ENCODE measurements around the gene CLIC3.

Gene CLIC3

GRCh38 chr9:137030538-137031527 is 34.5 kb upstream of the CLIC3 start:
- DNase-seq (ENCODE audit: low read depth), result no peak

GRCh38 chr9:137030006-137030405 is 33.6 kb upstream of the CLIC3 start:
- DNase-seq (ENCODE audit: low read depth), result no peak

GRCh38 chr9:137029058-137029936 is 32.9 kb upstream of the CLIC3 start:
- DNase-seq (ENCODE audit: low read depth), result peak; percentile 50

GRCh38 chr9:137028263-137029057 is 32.1 kb upstream of the CLIC3 start:
- no peak for DNase-seq (ENCODE audit: low read depth)

- no peak for DNase-seq (ENCODE audit: low read depth)
Observed at GRCh38 chr9:137027369-137028262, 31.2 kb upstream of the CLIC3 start, which contains the start of gene ABCA2. TSS of gene ABCA2 (minus strand) at chr9:137028237. CDS start at chr9:137028140, 97 bp downstream.

- no peak for DNase-seq (ENCODE audit: low read depth)
Observed at GRCh38 chr9:137026828-137027227, 30.5 kb upstream of the CLIC3 start.

GRCh38 chr9:137026384-137026783 is 30.0 kb upstream of the CLIC3 start:
- no peak for DNase-seq (ENCODE audit: low read depth)

- no peak for DNase-seq (ENCODE audit: low read depth)
Observed at GRCh38 chr9:137025517-137025966, 29.2 kb upstream of the CLIC3 start.

GRCh38 chr9:137023583-137023991 is 27.2 kb upstream of the CLIC3 start:
- no peak for DNase-seq (ENCODE audit: low read depth)

GRCh38 chr9:137023157-137023556 is 26.8 kb upstream of the CLIC3 start:
- DNase-seq (ENCODE audit: low read depth), result no peak

GRCh38 chr9:137022662-137023008 is 26.3 kb upstream of the CLIC3 start:
- no peak for DNase-seq (ENCODE audit: low read depth)

GRCh38 chr9:137021979-137022661 is 25.8 kb upstream of the CLIC3 start:
- DNase-seq (ENCODE audit: low read depth), result peak; percentile 40

GRCh38 chr9:137021568-137021978 is 25.2 kb upstream of the CLIC3 start:
- no peak for DNase-seq (ENCODE audit: low read depth)

- no peak for DNase-seq (ENCODE audit: low read depth)
Observed at GRCh38 chr9:137020771-137021567, 24.6 kb upstream of the CLIC3 start.

GRCh38 chr9:137019891-137020683 is 23.7 kb upstream of the CLIC3 start:
- DNase-seq (ENCODE audit: low read depth), result no peak

GRCh38 chr9:137018761-137019559 is 22.6 kb upstream of the CLIC3 start:
- DNase-seq (ENCODE audit: low read depth), result no peak

GRCh38 chr9:137017791-137018497 is 21.6 kb upstream of the CLIC3 start:
- DNase-seq (ENCODE audit: low read depth), result no peak
